HEK293 (cell line): ENCODE data around the gene C5orf15.

Source experiments
- CTCF ChIA-PET: fragments of 350-600 bp; formaldehyde crosslinking; extraction: SDS; loops from one replicate; lab custom pipeline; 2021; ENCODE audit warnings: antibody characterized with exemption; lab: Yijun Ruan, JAX
- POLR2A ChIA-PET: fragments of 300-600 bp; formaldehyde crosslinking; extraction: SDS; loops from one replicate; lab custom pipeline; 2020; ENCODE audit warnings: antibody characterized with exemption, inconsistent platforms; lab: Yijun Ruan, JAX
- H3K27ac ChIP-seq: fragments of 200-500 bp; sonication (Bioruptor generic); 2 replicates; pipeline ENCODE4 v1.5.1; 2014; ENCODE audit warnings: low read depth, low read length, control low read depth, inconsistent platforms; ENCODE audit errors: extremely low read depth
- H3K36me3 ChIP-seq, 2 experiments: fragments of 200-500 bp in 1 of 2; sonication (Bioruptor generic) in 1 of 2; 1 replicate in 1 of 2; 2 replicates in 1 of 2; pipeline ENCODE4 v1.5.1; 2014 to 2017; ENCODE audit warnings: inconsistent platforms in 2 of 2, low read length in 2 of 2; ENCODE audit not compliant: control insufficient read depth in 2 of 2, insufficient read depth in 1 of 2
- H3K4me1 ChIP-seq: fragments of 200-500 bp; sonication (Bioruptor generic); 2 replicates; pipeline ENCODE4 v1.5.1; 2014; ENCODE audit warnings: mild to moderate bottlenecking, low read length, inconsistent platforms; ENCODE audit not compliant: control insufficient read depth, insufficient read depth
- H3K4me3 ChIP-seq: 2 replicates; pipeline ENCODE4 v1.5.1; 2011; ENCODE audit warnings: low read depth, mild to moderate bottlenecking, control low read depth, low read length, moderate library complexity
- H3K9me3 ChIP-seq: fragments of 200-500 bp; sonication (Bioruptor generic); 2 replicates; pipeline ENCODE4 v1.5.1; 2014; ENCODE audit warnings: low read depth, low read length, inconsistent platforms; ENCODE audit not compliant: control insufficient read depth, insufficient read depth
- ELK4 ChIP-seq: IDR thresholded peaks from 2 replicates; pipeline ENCODE4 v1.6.1; 2011; ENCODE audit warnings: mild to moderate bottlenecking, low read depth, low read length, borderline replicate concordance
- GLI2 ChIP-seq: fragments of 450-650 bp; formaldehyde crosslinking; IDR thresholded peaks from 2 replicates; pipeline ENCODE4; 2017; ENCODE audit warnings: missing biosample characterization, missing genetic modification characterization, low read depth, borderline replicate concordance
- IKZF3 ChIP-seq: fragments of 450-650 bp; IDR thresholded peaks from 2 replicates; pipeline ENCODE4 v1.5.0; 2018; ENCODE audit warnings: missing biosample characterization, mild to moderate bottlenecking, missing genetic modification characterization, moderate library complexity
- KLF9 ChIP-seq: fragments of 450-650 bp; formaldehyde crosslinking; IDR thresholded peaks from 2 replicates; pipeline ENCODE4 v1.5.1; 2016; ENCODE audit warnings: missing biosample characterization, missing genetic modification characterization, low read depth
- MZF1 ChIP-seq: fragments of 450-650 bp; formaldehyde crosslinking; IDR thresholded peaks from 2 replicates; pipeline ENCODE4 v1.5.1; 2017; ENCODE audit warnings: missing biosample characterization, missing genetic modification characterization, borderline replicate concordance
- PBX3 ChIP-seq: sonication (generic); formaldehyde crosslinking; IDR thresholded peaks from 2 replicates; pipeline ENCODE4 v1.8.1; 2022; ENCODE audit warnings: mild to moderate bottlenecking, moderate library complexity, missing genetic modification reagents
- SCRT2 ChIP-seq: fragments of 450-650 bp; formaldehyde crosslinking; IDR thresholded peaks from 2 replicates; pipeline ENCODE4 v1.5.1; 2016; ENCODE audit warnings: missing biosample characterization, missing genetic modification characterization
- YY1 ChIP-seq: fragments of 450-650 bp; formaldehyde crosslinking; IDR thresholded peaks from 2 replicates; pipeline ENCODE4 v1.5.1; 2018; ENCODE audit warnings: missing biosample characterization, missing genetic modification characterization
- ZBTB10 ChIP-seq: fragments of 450-650 bp; formaldehyde crosslinking; IDR thresholded peaks from 2 replicates; pipeline ENCODE4 v1.5.1; 2016; ENCODE audit warnings: missing biosample characterization, missing genetic modification characterization
- ZBTB11 ChIP-seq: fragments of 450-650 bp; formaldehyde crosslinking; conservative IDR thresholded peaks from 2 replicates; pipeline ENCODE4 v1.5.1; 2016; ENCODE audit warnings: low read depth, missing biosample characterization, missing genetic modification characterization
- ZBTB17 ChIP-seq: fragments of 450-650 bp; formaldehyde crosslinking; IDR thresholded peaks from 2 replicates; pipeline ENCODE4 v1.5.1; 2016; ENCODE audit warnings: missing biosample characterization, missing genetic modification characterization
- ZBTB20 ChIP-seq: fragments of 450-650 bp; formaldehyde crosslinking; IDR thresholded peaks from 2 replicates; pipeline ENCODE4 v1.5.1; 2016; ENCODE audit warnings: missing biosample characterization, missing genetic modification characterization
- ZEB2 ChIP-seq: fragments of 450-650 bp; formaldehyde crosslinking; IDR thresholded peaks from 2 replicates; pipeline ENCODE4 v1.5.1; 2016; ENCODE audit warnings: missing biosample characterization, missing genetic modification characterization
- ZNF112 ChIP-seq: fragments of 450-650 bp; formaldehyde crosslinking; IDR thresholded peaks from 2 replicates; pipeline ENCODE4 v1.5.0; 2017; ENCODE audit warnings: missing biosample characterization, missing genetic modification characterization
- ZNF121 ChIP-seq: fragments of 450-650 bp; formaldehyde crosslinking; IDR thresholded peaks from 2 replicates; pipeline ENCODE4 v1.5.1; 2016; ENCODE audit warnings: missing biosample characterization, missing genetic modification characterization
- ZNF148 ChIP-seq: fragments of 450-650 bp; formaldehyde crosslinking; IDR thresholded peaks from 2 replicates; pipeline ENCODE4 v1.5.0; 2017; ENCODE audit warnings: missing biosample characterization, missing genetic modification characterization, borderline replicate concordance
- ZNF248 ChIP-seq: fragments of 450-650 bp; formaldehyde crosslinking; IDR thresholded peaks from 2 replicates; pipeline ENCODE4 v1.5.1; 2017; ENCODE audit warnings: missing biosample characterization, missing genetic modification characterization
- ZNF292 ChIP-seq: fragments of 450-650 bp; formaldehyde crosslinking; IDR thresholded peaks from 2 replicates; pipeline ENCODE4 v1.5.1; 2016; ENCODE audit warnings: low read depth, missing biosample characterization, missing genetic modification characterization, borderline replicate concordance
- ZNF311 ChIP-seq: fragments of 450-650 bp; formaldehyde crosslinking; IDR thresholded peaks from 2 replicates; pipeline ENCODE4 v1.5.1; 2017; ENCODE audit warnings: missing biosample characterization, missing genetic modification characterization, borderline replicate concordance
- ZNF335 ChIP-seq: fragments of 450-650 bp; formaldehyde crosslinking; conservative IDR thresholded peaks from 2 replicates; pipeline ENCODE4 v1.5.1; 2016; ENCODE audit warnings: missing biosample characterization, missing genetic modification characterization
- ZNF521 ChIP-seq: fragments of 450-650 bp; formaldehyde crosslinking; IDR thresholded peaks from 2 replicates; pipeline ENCODE4 v1.5.1; 2017; ENCODE audit warnings: missing biosample characterization, mild to moderate bottlenecking, missing genetic modification characterization
- ZNF549 ChIP-seq: fragments of 450-650 bp; IDR thresholded peaks from 2 replicates; pipeline ENCODE4 v1.5.1; 2018; ENCODE audit warnings: missing biosample characterization, missing genetic modification characterization, mild to moderate bottlenecking, inconsistent platforms, moderate library complexity
- ZNF629 ChIP-seq: fragments of 450-650 bp; formaldehyde crosslinking; IDR thresholded peaks from 2 replicates; pipeline ENCODE4 v1.5.1; 2017; ENCODE audit warnings: missing biosample characterization, missing genetic modification characterization
- ZNF639 ChIP-seq: fragments of 450-650 bp; formaldehyde crosslinking; IDR thresholded peaks from 2 replicates; pipeline ENCODE4 v1.5.1; 2016; ENCODE audit warnings: missing biosample characterization, missing genetic modification characterization

C5orf15 gene

GRCh38 chr5:134004626-134005416, 36.4 kb upstream of the C5orf15 start, which contains the start of gene VDAC1:
Gene VDAC1, minus strand, starts transcription at chr5:134004975. Its CDS starts 11,963 bp downstream, at chr5:133993012.
- Histone ChIP-seq H3K9me3 (no peaks in the 10 kb centered on the region), H3K4me1 (peaks cover 3% of the 10 kb centered on the region), H3K36me3 (peaks cover 8 to 34% of the 10 kb centered on the region in 2 experiments; a peak in 2 of 3 replicates), H3K27ac (peak within 1 kb of the TSS; percentile 98), H3K4me3 (peak within 1 kb of the TSS; percentile 80)
- CTCF ChIA-PET, result interaction anchor here (0.6 to 1.2 kb wide), 2 partner anchors 35 to 370 kb away, joined by 3 read pairs; no protein-coding TSS in a partner anchor
- POLR2A ChIA-PET, result interaction anchor here (0.6 to 2.3 kb wide), 5 partner anchors 8 to 110 kb away, joined by 3 to 8 read pairs (median 3); partner anchors contain the start of gene TCF7
- TF ChIP-seq ZNF311 (tag by site-specific recombination), result no peak
- peak; percentile 32; the same call in 1 of the 2 replicates for TF ChIP-seq ZNF148 (tag by site-specific recombination)
- peak; percentile 97 for TF ChIP-seq ZBTB20
- TF ChIP-seq ZNF521 (tag by site-specific recombination), result no peak
- TF ChIP-seq ZNF629 (tag by site-specific recombination), result peak; percentile 51
- peak; percentile 40; the same call in 1 of the 2 replicates for TF ChIP-seq ZNF639 (tag by site-specific recombination)
- TF ChIP-seq ZNF549, result no peak
- no peak for TF ChIP-seq ZNF112
- TF ChIP-seq SCRT2, result peak; percentile 90
- no peak for TF ChIP-seq ZNF292 (tag by site-specific recombination)
- TF ChIP-seq ZBTB10 (tag by site-specific recombination), result peak; percentile 79
- TF ChIP-seq ZNF335 (tag by site-specific recombination), result peak; percentile 82
- TF ChIP-seq ZNF248 (tag by site-specific recombination), result no peak
- peak; percentile 52 for TF ChIP-seq KLF9 (tag by site-specific recombination)
- TF ChIP-seq ZEB2, result peak; percentile 77
- TF ChIP-seq IKZF3 (tag by site-specific recombination), result no peak
- peak; percentile 76; the same call in 1 of the 2 replicates for TF ChIP-seq ZBTB17
- TF ChIP-seq ELK4, result no peak
- TF ChIP-seq PBX3 (CRISPR knock-in tag), result 0 out of 2 replicates have a peak, but pooled peaks have one; percentile 38
- no peak for TF ChIP-seq GLI2 (tag by site-specific recombination)
- TF ChIP-seq MZF1, result no peak
- TF ChIP-seq YY1 (tag by site-specific recombination), result peak; percentile 49; the same call in 1 of the 2 replicates
- peak; percentile 85 for TF ChIP-seq ZBTB11 (tag by site-specific recombination)
- TF ChIP-seq ZNF121, result peak; percentile 35; the same call in 1 of the 2 replicates
